ENCODE data around the gene PTPRD. TPM values are rescaled to one million over a fixed set of nuclear protein-coding genes. Genes with fewer than 3 reads are reported as not detected.

The PTPRD gene
- total RNA-seq, 4 donors from 2014 or later: 0.72 to 8.0 (median 3.0) TPM

DNA sequence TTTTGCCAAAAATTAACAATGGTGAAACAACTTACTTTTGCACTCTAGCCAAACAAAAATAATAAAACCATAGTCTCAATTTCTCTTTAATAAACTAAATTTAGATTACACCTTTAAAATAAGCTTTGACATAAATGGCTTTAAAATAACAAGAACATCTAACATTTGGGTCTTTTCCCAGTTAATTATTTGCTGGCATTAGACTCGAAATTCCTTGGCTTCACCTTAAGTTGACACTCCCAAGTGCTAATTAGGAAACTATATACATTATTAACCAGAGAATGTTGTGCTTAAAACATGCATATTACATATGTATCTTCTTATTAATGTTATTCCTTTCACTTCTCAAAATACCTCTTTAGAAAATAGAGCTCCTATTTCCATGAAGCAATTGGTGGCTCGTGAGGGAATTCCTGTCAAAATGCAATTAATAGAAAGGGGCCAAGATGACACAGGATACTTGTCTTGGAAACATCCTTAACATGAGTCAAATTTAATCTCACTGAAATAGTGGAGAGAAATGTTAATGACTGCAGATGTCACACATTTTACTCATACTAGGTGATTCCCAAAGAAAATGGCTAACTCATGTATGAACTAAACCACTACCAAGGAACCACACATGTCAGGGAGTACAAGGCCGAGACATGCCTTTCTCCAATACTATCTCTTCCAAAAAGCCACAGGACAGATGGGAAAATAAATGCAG lies 1880.3 kb downstream of the PTPRD start:
- intact Hi-C loops (cut with DNase I; ENCODE audit: low total_unique reads): no loop called here
- no peak for DNase-seq (ENCODE audit: low spot score in 2 of 2)
- WGBS, 2 donors: 42 to 48% methylated on average over 3 of the region's 3 CpGs
- TF ChIP-seq POLR2A (IDR thresholded peaks at IDR 0.05): no peak
- TF ChIP-seq, protein P1, sequence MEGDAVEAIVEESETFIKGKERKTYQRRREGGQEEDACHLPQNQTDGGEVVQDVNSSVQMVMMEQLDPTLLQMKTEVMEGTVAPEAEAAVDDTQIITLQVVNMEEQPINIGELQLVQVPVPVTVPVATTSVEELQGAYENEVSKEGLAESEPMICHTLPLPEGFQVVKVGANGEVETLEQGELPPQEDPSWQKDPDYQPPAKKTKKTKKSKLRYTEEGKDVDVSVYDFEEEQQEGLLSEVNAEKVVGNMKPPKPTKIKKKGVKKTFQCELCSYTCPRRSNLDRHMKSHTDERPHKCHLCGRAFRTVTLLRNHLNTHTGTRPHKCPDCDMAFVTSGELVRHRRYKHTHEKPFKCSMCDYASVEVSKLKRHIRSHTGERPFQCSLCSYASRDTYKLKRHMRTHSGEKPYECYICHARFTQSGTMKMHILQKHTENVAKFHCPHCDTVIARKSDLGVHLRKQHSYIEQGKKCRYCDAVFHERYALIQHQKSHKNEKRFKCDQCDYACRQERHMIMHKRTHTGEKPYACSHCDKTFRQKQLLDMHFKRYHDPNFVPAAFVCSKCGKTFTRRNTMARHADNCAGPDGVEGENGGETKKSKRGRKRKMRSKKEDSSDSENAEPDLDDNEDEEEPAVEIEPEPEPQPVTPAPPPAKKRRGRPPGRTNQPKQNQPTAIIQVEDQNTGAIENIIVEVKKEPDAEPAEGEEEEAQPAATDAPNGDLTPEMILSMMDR (IDR thresholded peaks at IDR 0.05): no peak
- H3K4me3 ChIP-seq (ENCODE audit: low read depth, poor library complexity, severe bottlenecking): no peak overlapping the region

DNA sequence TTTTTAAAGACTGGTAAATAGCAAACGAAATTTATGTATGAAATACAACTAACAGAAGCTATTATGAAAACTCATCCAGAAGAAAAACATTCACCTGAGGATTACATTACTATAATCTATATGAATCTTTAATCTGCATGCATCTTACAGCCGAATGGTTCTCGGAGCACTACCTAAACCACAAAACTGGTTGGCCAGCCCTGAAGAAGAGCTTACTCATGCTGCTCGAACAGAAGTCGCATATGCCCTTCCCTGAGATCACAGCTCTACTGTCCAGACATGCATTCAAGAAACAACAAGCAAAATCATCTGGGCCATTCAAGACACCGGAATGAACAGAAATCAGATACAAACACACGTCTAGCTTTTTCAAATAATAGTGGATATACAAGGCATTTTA lies 1882.2 kb downstream of the PTPRD start:
- TF ChIP-seq, protein P1 (IDR thresholded peaks at IDR 0.05): no peak
- TF ChIP-seq POLR2A (IDR thresholded peaks at IDR 0.05): no peak
- WGBS, 2 donors: 51 to 62% methylated on average over 7 of the region's 7 CpGs
- intact Hi-C loops (cut with DNase I; ENCODE audit: low total_unique reads): no loop called here
- H3K4me3 ChIP-seq (ENCODE audit: low read depth, poor library complexity, severe bottlenecking): no peak overlapping the region
- DNase-seq (ENCODE audit: low spot score in 2 of 2): no peak

DNA sequence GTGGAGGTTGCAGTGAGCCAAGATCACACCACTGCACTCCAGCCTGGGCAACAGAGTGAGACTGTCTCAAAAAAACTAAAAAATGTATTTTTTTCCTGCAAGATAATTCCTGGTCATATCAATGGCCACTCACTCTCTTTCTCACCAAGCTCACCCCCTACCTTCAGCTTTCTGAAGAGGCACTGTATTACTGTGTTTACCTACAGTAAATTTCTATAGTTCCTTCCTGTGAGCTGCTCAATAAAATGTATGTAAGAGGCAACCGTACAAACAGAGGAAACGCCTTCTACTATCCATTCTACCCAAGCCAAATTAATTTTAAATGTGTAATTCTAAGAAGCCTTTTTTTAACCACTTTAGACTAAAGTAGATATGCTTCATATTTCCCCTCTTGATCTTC lies 1883.9 kb downstream of the PTPRD start:
- TF ChIP-seq POLR2A (IDR thresholded peaks at IDR 0.05): no peak
- TF ChIP-seq, protein P1 (IDR thresholded peaks at IDR 0.05): no peak
- H3K4me3 ChIP-seq (ENCODE audit: low read depth, poor library complexity, severe bottlenecking): no peak overlapping the region
- intact Hi-C loops (cut with DNase I; ENCODE audit: low total_unique reads): no loop called here
- 76 to 82% methylated on average over 2 of the region's 2 CpGs for WGBS, 2 donors
- DNase-seq (ENCODE audit: low spot score in 2 of 2): no peak

DNA sequence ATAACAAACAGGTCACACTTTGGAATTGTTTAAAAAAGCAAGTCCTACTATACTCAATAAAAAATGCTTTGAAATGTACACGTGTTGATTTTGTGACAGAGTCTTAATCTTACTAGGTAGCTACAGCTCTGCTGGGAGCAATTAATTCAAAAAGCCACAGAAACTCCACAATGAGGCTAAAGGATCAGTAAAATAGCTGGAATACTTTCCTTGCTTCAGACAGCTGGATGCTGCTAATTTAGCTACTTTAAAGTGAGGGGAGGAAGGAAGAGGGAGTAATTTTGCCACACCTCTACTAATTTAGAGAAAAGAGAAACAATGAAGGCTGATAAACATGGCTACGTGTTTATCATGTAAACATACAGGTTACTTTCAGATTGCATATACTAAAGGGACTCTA lies 1885.6 kb downstream of the PTPRD start:
- no peak for DNase-seq (ENCODE audit: low spot score in 2 of 2)
- WGBS, 2 donors: 66 to 73% methylated on average over 2 of the region's 2 CpGs
- H3K4me3 ChIP-seq (ENCODE audit: low read depth, poor library complexity, severe bottlenecking): no peak overlapping the region
- TF ChIP-seq POLR2A (IDR thresholded peaks at IDR 0.05): no peak
- TF ChIP-seq, protein P1 (IDR thresholded peaks at IDR 0.05): no peak
- intact Hi-C loops (cut with DNase I; ENCODE audit: low total_unique reads): no loop called here

DNA sequence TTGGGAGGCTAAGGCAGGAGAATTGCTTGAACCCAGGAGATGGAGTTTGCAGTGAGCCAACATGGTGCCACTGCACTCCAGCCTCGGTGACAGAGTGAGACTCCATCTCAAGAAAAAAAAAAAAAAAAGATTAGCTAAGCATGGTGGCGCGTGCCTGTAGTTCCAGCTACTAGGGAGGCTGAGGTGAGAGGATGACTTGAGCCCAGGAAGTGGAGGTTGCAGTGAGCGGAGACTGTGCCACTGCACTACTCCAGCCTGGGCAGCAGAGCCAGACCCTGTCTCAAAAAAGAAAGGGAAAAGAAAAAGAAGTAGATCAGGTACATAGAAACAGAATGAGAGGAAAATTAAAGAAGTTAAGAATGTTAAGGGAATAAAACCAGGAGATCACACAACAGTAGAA lies 1886.1 kb downstream of the PTPRD start:
- no peak for TF ChIP-seq POLR2A (IDR thresholded peaks at IDR 0.05)
- TF ChIP-seq, protein P1 (IDR thresholded peaks at IDR 0.05): no peak
- no peak overlapping the region for H3K4me3 ChIP-seq (ENCODE audit: low read depth, poor library complexity, severe bottlenecking)
- intact Hi-C loops (cut with DNase I; ENCODE audit: low total_unique reads): no loop called here
- DNase-seq (ENCODE audit: low spot score in 2 of 2): no peak
- 96 to 97% methylated on average over 4 of the region's 4 CpGs for WGBS, 2 donors

DNA sequence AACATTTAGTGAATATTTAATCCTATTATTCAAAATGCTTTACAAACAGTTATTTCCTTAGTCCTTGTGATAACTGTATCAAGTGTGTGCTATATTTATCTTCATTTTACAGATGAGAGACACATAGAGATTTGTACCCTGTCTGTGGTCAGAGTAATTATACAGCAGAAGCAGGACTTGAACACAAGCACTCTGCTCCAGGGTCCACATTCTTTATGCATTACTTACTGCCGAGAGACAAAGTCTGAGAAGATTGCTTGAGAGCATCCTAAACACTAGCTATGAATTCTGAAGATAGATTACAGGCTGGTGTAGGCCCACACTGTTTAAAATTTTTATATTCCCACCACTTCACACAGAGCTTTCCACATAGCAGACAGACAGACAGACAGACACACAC lies 1887.2 kb downstream of the PTPRD start:
- TF ChIP-seq, protein P1 (IDR thresholded peaks at IDR 0.05): no peak
- TF ChIP-seq POLR2A (IDR thresholded peaks at IDR 0.05): no peak
- WGBS, 2 donors: 0 to 62% methylated on average over 1 of the region's 1 CpG
- H3K4me3 ChIP-seq (ENCODE audit: low read depth, poor library complexity, severe bottlenecking): no peak overlapping the region
- intact Hi-C loops (cut with DNase I; ENCODE audit: low total_unique reads): no loop called here
- DNase-seq (ENCODE audit: low spot score in 2 of 2): no peak
